ENCODE data around the gene MLLT10. TPM values are rescaled to one million over a fixed set of nuclear protein-coding genes. Genes with fewer than 3 reads are reported as not detected.

MLLT10 gene
- total and polyA plus RNA-seq, 9 of the 15 experiments (the other 6 are each of a cell fraction or from before 2014, with no cell fraction given): 18.8 to 81.4 (median 64.2) TPM

DNA sequence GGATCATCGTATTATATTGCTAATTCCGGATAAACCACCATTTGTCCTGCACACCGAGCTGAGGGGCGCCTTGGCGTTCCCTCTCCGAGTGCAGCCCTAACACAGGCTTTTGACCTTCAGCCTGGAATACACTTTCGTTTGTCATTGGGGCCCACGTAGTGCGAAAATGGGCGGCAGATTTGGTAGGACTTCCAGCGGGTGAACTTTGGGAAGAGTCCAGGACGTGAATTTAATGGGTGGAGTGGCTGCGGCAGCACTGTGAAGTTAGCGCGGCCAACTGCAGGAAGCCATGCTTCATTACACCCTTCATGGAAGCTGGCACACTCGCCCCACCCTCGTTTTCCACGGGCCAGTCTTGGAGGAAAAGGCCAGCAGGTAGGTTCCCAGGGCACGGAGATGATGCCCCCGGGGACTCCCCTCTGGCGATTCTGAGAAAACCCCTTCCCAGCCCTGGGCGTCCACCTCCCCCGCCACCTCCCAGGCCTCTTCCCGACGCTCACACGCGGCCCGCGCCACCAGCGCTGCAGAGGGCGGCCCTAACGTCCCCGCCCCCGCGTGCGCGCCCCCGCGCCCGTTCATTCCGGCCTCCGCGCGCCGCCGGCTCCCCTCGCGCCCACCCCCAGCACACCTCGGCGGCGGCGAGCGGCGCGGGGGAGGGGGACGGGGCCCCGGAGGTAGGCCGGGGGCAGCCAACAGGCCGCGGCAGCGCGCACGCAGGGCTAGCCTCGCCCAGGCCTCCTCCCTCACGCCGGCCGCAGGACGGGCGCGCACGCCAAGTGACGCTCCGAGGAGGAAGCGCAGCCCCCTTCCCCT is at the start of gene MLLT10 (continued):
- TF ChIP-seq, protein P1, sequence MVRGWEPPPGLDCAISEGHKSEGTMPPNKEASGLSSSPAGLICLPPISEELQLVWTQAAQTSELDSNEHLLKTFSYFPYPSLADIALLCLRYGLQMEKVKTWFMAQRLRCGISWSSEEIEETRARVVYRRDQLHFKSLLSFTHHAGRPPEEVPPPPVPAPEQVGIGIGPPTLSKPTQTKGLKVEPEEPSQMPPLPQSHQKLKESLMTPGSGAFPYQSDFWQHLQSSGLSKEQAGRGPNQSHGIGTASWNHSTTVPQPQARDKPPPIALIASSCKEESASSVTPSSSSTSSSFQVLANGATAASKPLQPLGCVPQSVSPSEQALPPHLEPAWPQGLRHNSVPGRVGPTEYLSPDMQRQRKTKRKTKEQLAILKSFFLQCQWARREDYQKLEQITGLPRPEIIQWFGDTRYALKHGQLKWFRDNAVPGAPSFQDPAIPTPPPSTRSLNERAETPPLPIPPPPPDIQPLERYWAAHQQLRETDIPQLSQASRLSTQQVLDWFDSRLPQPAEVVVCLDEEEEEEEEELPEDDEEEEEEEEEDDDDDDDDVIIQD (CRISPR knock-in tag; IDR thresholded peaks at IDR 0.05): no peak
- TF ChIP-seq HIVEP1 (CRISPR knock-in tag; IDR thresholded peaks at IDR 0.05) (no peak), ZNF3 (CRISPR knock-in tag; IDR thresholded peaks at IDR 0.05) (no peak), TAF7 (tag; IDR thresholded peaks at IDR 0.05) (peak; percentile 58; the same call in 1 of the 2 replicates), ZNF41 (CRISPR knock-in tag; conservative IDR thresholded peaks at IDR 0.05) (0 out of 2 replicates have a peak, but pooled peaks have one; percentile 19), CXXC5 (CRISPR knock-in tag; IDR thresholded peaks at IDR 0.05) (peak; percentile 94), SMAD4 (CRISPR knock-in tag; conservative IDR thresholded peaks at IDR 0.05) (peak; percentile 88), NFYB (IDR thresholded peaks at IDR 0.05; ENCODE audit: extremely low read depth, insufficient read length) (no peak), HOXB6 (CRISPR knock-in tag; IDR thresholded peaks at IDR 0.05; ENCODE audit: borderline replicate concordance) (no peak), HNRNPL (IDR thresholded peaks at IDR 0.05; ENCODE audit: low read depth, low read length) (peak; percentile 64; the same call in 1 of the 2 replicates), ZNF444 (CRISPR knock-in tag; IDR thresholded peaks at IDR 0.05) (peak; percentile 94), ZFPM2 (CRISPR knock-in tag; IDR thresholded peaks at IDR 0.05) (no peak), ZNF197 (CRISPR knock-in tag; IDR thresholded peaks at IDR 0.05; ENCODE audit: low read depth) (peak; percentile 86)
- TF ChIP-seq, protein P2, sequence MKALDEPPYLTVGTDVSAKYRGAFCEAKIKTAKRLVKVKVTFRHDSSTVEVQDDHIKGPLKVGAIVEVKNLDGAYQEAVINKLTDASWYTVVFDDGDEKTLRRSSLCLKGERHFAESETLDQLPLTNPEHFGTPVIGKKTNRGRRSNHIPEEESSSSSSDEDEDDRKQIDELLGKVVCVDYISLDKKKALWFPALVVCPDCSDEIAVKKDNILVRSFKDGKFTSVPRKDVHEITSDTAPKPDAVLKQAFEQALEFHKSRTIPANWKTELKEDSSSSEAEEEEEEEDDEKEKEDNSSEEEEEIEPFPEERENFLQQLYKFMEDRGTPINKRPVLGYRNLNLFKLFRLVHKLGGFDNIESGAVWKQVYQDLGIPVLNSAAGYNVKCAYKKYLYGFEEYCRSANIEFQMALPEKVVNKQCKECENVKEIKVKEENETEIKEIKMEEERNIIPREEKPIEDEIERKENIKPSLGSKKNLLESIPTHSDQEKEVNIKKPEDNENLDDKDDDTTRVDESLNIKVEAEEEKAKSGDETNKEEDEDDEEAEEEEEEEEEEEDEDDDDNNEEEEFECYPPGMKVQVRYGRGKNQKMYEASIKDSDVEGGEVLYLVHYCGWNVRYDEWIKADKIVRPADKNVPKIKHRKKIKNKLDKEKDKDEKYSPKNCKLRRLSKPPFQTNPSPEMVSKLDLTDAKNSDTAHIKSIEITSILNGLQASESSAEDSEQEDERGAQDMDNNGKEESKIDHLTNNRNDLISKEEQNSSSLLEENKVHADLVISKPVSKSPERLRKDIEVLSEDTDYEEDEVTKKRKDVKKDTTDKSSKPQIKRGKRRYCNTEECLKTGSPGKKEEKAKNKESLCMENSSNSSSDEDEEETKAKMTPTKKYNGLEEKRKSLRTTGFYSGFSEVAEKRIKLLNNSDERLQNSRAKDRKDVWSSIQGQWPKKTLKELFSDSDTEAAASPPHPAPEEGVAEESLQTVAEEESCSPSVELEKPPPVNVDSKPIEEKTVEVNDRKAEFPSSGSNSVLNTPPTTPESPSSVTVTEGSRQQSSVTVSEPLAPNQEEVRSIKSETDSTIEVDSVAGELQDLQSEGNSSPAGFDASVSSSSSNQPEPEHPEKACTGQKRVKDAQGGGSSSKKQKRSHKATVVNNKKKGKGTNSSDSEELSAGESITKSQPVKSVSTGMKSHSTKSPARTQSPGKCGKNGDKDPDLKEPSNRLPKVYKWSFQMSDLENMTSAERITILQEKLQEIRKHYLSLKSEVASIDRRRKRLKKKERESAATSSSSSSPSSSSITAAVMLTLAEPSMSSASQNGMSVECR (CRISPR knock-in tag; IDR thresholded peaks at IDR 0.05): peak; percentile 59; the same call in 1 of the 2 replicates
- TF ChIP-seq, protein P3, sequence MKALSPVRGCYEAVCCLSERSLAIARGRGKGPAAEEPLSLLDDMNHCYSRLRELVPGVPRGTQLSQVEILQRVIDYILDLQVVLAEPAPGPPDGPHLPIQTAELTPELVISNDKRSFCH (CRISPR knock-in tag; IDR thresholded peaks at IDR 0.05): no peak
- TF ChIP-seq, protein P3 (tag; IDR thresholded peaks at IDR 0.05): 0 out of 2 replicates have a peak, but pooled peaks have one; percentile 36
- TF ChIP-seq, protein P4, sequence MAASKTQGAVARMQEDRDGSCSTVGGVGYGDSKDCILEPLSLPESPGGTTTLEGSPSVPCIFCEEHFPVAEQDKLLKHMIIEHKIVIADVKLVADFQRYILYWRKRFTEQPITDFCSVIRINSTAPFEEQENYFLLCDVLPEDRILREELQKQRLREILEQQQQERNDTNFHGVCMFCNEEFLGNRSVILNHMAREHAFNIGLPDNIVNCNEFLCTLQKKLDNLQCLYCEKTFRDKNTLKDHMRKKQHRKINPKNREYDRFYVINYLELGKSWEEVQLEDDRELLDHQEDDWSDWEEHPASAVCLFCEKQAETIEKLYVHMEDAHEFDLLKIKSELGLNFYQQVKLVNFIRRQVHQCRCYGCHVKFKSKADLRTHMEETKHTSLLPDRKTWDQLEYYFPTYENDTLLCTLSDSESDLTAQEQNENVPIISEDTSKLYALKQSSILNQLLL (CRISPR knock-in tag; IDR thresholded peaks at IDR 0.05; ENCODE audit: borderline replicate concordance): no peak
